GM21786 (cell line): ENCODE results near the gene NFKBIE.
A peak's percentile ranks its signal among the peaks of the same experiment; 100 is the strongest.
"Not testable (repeated sequence)": the region's sequence is repeated elsewhere in the genome, so short reads cannot be mapped to it uniquely, and the experiment has no call there.

Source experiments
- ATAC-seq: cut with Tn5 transposase; IDR thresholded peaks from one replicate; pipeline ENCODE4 v1.9.1; 2021; ENCODE audit not compliant: unreplicated experiment

NFKBIE gene

DNA sequence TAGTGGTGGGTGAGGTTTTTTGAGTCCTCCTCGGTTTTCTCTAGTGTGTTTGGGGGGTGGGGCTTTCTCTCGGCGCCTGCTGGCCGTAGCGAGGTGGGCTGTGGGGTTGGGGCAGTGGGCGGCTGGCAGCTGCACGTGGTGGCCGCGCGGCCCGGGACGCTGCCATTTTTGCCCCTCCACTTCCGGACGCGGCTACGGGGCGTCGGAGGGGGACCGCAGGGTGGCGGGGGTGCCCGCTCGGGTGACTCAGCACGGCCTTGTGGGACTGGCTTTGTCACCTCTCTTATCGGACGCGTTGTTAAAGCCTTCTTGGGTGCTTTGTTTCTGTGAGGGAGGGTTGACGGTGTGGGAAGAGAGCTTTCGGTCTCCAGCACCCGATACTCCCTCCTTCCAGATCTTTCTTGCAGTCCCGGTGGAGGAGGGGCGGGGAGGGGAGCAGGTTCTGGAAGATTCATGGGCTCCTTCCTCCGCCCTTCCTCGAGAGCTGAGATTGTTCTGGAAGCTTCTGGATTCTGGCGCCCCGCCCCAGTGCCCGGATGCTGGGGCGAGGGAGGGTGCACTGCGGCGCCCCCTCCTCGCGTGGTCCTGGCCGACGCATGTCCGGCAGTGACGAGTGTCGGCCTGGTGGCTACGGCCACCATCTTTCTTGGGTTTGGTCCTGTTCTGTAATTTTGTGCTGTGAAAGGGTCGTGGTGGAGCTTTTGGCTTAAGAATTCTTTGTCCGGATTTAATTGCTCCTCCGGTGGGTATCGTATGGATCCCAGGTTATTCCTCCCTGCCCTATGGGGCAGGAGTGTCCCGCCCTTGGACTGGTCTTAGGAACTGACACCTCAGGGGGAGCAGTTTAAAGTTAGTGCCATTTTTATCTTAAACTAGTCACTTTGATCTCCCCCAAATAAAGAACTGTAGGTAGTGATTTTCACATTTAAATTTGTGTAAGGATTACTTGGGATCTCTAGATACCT, 17.7 kb downstream of the NFKBIE start:
- peak; percentile 29 for ATAC-seq

GRCh38 chr6:44246663-44247337, 18.6 kb downstream of the NFKBIE start, which contains the start of gene HSP90AB1:
TSS of gene HSP90AB1 (plus strand) at chr6:44247101. CDS start at chr6:44248630, 1,529 bp downstream.
- peak; percentile 60 for ATAC-seq

DNA sequence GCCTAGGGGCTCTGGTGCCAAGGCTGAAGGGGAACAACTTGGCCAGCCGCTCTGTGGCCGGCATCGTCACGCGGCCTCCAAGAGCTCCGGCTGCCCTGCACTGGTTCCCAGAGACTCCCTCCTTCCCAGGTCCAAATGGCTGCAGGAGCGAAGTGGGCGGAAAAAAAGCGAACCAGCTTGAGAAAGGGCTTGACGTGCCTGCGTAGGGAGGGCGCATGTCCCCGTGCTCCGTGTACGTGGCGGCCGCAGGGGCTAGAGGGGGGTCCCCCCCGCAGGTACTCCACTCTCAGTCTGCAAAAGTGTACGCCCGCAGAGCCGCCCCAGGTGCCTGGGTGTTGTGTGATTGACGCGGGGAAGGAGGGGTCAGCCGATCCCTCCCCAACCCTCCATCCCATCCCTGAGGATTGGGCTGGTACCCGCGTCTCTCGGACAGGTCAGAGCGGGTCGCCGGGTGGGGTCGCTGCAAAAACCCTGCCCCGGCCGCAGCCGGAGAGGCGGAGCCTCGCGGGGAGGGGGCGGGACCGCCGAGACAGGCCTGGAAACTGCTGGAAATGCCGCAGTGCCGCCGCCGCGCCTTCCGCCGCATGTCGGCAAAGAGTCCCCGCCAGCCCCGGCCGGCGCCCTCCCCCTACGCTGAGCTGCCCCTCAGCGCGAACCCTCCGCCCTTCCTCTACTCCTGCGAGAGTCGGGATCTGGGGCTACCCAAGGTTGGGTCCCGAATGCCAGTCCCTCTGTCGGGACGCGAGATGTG, 19.3 kb downstream of the NFKBIE start:
- ATAC-seq, result peak; percentile 44

DNA sequence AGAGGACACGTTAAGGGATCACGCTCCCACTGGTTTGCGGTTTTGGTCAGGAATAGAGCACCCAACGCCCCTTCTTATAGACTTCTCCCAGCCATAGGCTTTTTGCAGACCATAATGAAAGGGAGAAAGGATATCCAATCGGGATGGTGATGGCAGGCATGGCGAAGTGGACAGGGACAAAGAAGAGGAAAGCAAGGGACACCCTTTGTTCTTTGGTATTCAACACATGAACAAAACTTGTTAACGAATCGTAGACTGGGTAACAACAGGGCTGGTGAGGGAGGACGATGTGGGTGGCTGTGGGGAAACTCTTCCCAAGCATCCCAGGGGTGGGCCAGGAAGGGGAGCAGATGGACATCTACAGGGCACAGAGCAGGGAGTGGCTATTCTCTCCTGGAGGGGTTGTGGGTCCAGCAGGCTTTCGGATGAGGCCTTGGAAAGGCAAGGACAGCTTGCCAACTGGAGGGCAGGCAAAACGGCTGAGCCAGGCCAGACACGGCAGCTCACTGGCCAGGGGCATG, 19.9 kb downstream of the NFKBIE start:
- no peak for ATAC-seq

DNA sequence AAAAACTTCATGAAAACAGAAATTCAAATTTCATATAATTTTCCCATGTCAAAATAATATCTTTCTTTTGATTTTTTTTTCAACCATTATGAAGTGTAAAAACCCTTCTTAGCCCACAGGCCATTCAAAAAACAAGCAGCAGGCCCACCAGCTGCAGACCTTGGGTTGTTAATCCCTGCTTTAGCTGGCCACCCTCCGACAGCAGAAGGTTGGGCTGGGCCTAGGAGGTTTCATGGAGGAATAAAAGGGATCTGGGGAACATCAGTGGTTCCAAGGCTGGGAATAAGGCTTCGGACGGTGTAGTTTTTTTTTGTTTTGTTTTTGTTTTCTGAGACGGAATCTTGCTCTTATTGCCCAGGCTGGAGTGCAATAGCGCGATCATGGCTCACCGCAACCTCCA, 22.0 kb downstream of the NFKBIE start:
- ATAC-seq, result no peak

GRCh38 chr6:44238687-44239350, 26.5 kb downstream of the NFKBIE start:
- no peak for ATAC-seq

DNA sequence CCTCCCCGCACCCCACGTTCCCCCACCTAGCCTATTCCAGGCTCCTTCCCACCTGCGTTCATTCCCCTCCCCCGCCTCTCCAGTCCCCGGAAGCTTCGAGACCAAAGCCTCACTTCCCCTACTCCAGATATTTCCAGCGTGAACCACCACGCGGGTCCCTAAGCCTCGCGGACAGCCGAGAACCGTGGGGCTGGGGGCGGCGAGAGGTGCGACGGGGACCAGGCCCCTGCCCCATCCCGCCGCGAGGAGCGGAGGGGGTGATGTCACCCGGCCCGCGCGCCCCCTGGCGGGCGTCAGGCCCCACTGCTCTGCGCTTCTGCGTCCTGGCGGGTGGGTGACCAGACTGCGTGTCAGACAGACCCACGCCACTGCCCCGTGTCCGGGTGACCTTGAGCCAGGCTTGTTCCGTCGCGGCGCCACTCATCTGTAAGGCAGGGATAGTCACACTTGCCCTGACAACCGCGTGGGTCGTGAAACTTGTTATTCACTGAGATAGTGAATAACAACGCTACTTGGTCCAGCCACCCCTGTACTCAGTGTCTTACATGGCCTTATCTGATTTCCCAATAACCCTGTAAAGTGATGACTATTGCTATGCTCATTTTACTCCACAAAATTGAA, 27.4 kb downstream of the NFKBIE start:
- ATAC-seq, result peak; percentile 69

DNA sequence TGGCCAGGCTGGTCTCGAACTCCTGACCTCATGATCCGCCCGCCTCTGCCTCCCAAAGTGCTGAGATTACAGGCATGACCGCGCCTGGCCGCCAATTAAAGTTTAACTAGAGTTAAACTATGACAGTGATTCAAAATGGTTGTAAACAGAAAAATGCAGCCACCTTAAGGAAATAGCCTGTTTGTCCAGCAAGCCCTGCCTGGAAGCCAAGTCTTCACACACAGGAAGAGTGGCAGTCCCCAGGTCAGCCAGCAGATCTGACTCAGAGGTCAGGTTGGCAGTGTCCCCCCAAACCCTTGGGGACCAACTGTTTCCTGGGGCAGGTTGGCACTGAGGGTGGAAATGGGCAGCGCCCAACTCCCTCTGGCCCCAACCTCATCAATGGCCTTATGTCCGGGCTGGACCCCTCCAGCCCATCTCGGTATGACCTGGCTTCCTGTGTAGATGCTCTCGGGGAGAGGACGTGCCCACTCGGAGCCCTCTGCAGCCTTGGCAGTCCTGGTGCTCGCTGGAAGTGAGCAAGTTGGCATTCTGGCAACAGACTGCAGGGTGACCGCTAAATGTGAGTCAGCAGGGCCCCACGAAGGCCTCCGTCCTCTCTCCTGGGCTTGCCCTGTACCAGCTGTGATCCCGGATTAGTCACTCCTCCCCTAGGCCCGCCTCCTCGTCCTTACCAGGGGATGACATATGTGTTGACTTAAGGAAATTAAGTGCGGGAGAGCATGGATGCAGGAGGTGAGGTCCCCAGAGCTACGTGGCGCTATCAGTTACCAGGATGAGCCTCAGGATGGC, 28.1 kb downstream of the NFKBIE start:
- ATAC-seq, result peak; percentile 76

GRCh38 chr6:44235891-44236516, 29.3 kb downstream of the NFKBIE start:
- ATAC-seq, result no peak

- no peak for ATAC-seq
These were observed 30.1 kb downstream of the NFKBIE start for GRCh38 chr6:44235269-44235668.

DNA sequence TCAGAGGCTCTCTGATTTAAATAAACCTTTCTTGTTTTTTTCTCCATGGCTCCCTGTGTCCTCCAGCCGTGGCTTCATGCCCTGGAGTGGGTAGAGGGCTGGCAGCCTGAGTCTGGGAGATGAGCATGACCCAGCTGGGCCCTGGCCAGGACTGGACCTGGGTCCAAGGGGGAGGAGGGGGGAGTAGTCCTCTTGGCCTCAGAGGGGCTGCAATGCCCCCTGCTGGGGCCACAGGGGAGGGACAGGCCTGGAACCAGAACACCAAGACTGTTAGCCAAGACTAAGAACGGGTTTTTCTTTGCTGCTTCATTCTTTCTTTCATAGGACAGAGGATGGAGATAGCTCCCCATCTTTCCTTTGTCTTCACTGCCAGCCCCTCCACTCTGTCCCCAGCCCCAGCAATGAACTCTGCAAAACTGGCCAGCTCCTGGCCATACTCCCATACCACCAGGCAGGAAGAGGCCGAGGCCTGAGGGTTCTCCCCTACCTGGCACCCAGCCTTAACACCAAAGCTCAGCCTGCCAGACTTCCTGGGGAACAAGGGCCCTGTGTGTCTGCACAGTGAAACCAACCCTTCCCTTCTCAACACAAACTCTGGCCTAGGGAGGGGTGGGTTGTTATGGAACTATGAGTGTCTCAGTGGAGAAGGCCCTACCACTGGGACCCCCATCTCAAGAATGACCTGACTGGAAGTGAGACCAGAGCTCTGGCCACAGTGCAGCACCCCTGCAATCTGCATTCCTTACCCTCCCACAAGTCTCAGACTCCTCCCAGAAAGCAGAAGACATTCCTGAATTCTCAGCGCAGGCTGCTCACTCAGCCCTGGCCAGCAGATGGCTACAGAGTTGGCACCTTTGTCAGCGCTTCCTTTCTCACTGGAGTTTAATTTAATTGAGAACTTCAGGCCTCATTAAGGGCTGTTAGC, 31.0 kb downstream of the NFKBIE start:
- no peak for ATAC-seq

- ATAC-seq, result no peak
These were observed 31.7 kb downstream of the NFKBIE start for GRCh38 chr6:44233567-44234100.

GRCh38 chr6:44232676-44233566, 32.4 kb downstream of the NFKBIE start:
- no peak for ATAC-seq

GRCh38 chr6:44231426-44231825, 33.9 kb downstream of the NFKBIE start:
- ATAC-seq, result not testable (repeated sequence)

DNA sequence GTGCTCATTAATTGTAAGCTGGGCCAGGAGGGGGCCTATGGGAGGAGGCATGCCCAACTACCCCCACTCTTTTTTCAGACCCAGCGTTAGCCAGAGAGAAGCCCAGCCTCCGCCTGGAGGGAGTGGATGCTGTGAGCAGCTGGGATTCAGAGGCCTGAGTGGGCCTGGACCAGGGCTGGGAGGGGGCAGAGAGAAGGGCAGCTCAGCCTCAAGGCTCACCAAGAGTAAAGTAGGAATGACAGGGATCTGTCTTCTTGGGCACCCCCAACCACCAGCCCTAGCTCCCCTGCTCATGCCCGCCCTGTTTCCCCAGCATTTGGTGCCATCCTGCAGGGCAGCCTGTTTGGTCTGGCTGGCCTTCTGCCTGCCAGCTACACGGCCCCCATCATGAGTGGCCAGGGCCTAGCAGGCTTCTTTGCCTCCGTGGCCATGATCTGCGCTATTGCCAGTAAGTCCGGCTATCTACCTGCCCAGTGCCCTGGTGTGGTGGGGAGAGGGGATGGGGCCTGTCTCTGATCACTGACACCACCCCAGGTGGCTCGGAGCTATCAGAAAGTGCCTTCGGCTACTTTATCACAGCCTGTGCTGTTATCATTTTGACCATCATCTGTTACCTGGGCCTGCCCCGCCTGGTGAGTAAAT, 35.2 kb downstream of the NFKBIE start:
- no peak for ATAC-seq
